Measurements from ENCODE around the gene GNAS.

The GNAS gene

GRCh38 chr20:58880994-58881752 is 28.7 kb downstream of the GNAS start:
- no peak for DNase-seq (ENCODE audit: low spot score)

- DNase-seq (ENCODE audit: low spot score) = no peak
Measured at GRCh38 chr20:58882704-58883089, 30.2 kb downstream of the GNAS start.

GRCh38 chr20:58883241-58883691 is 30.8 kb downstream of the GNAS start:
- no peak for DNase-seq (ENCODE audit: low spot score)

- no peak for DNase-seq (ENCODE audit: low spot score)
Measured at GRCh38 chr20:58884966-58885365, 32.5 kb downstream of the GNAS start.

- DNase-seq (ENCODE audit: low spot score) = no peak
Measured at GRCh38 chr20:58886546-58886945, 34.0 kb downstream of the GNAS start.

GRCh38 chr20:58888103-58888502 is 35.6 kb downstream of the GNAS start:
- no peak for DNase-seq (ENCODE audit: low spot score)

- DNase-seq (ENCODE audit: low spot score) = peak; percentile 88
Measured at GRCh38 chr20:58888521-58889333, 36.2 kb downstream of the GNAS start.

- no peak for DNase-seq (ENCODE audit: low spot score)
Measured at GRCh38 chr20:58889334-58889760, 36.8 kb downstream of the GNAS start.

GRCh38 chr20:58889798-58890517 is 37.4 kb downstream of the GNAS start:
- no peak for DNase-seq (ENCODE audit: low spot score)

GRCh38 chr20:58890518-58891085 is 38.1 kb downstream of the GNAS start:
- DNase-seq (ENCODE audit: low spot score) = peak; percentile 94

- no peak for DNase-seq (ENCODE audit: low spot score)
Measured at GRCh38 chr20:58891086-58891717, 38.7 kb downstream of the GNAS start.

GRCh38 chr20:58891718-58892140 is 39.2 kb downstream of the GNAS start:
- no peak for DNase-seq (ENCODE audit: low spot score)

GRCh38 chr20:58892141-58892931 is 39.8 kb downstream of the GNAS start:
- peak; percentile 77 for DNase-seq (ENCODE audit: low spot score)

- no peak for DNase-seq (ENCODE audit: low spot score)
Measured at GRCh38 chr20:58892932-58893224, 40.4 kb downstream of the GNAS start.

- DNase-seq (ENCODE audit: low spot score) = peak; percentile 52
Measured at GRCh38 chr20:58893355-58894120, 41.0 kb downstream of the GNAS start.

- DNase-seq (ENCODE audit: low spot score) = no peak
Measured at GRCh38 chr20:58894652-58895447, 42.3 kb downstream of the GNAS start.

- no peak for DNase-seq (ENCODE audit: low spot score)
Measured at GRCh38 chr20:58895448-58896180, 43.1 kb downstream of the GNAS start.

GRCh38 chr20:58896820-58897219 is 44.3 kb downstream of the GNAS start:
- DNase-seq (ENCODE audit: low spot score) = no peak

GRCh38 chr20:58897488-58897887 is 45.0 kb downstream of the GNAS start:
- no peak for DNase-seq (ENCODE audit: low spot score)

All from HuH-7.5 (cell line).